GM19351 (cell line): ENCODE measurements around the gene MRPS31.
A peak's percentile ranks its signal among the peaks of the same experiment; 100 is the strongest.
"Not testable (repeated sequence)": the region's sequence is repeated elsewhere in the genome, so short reads cannot be mapped to it uniquely, and the experiment has no call there.

Source experiments
- ATAC-seq: cut with Tn5 transposase; IDR thresholded peaks from one replicate; pipeline ENCODE4 v1.9.1; 2021; ENCODE audit warnings: mild to moderate bottlenecking, moderate library complexity; ENCODE audit not compliant: unreplicated experiment

Gene MRPS31

DNA sequence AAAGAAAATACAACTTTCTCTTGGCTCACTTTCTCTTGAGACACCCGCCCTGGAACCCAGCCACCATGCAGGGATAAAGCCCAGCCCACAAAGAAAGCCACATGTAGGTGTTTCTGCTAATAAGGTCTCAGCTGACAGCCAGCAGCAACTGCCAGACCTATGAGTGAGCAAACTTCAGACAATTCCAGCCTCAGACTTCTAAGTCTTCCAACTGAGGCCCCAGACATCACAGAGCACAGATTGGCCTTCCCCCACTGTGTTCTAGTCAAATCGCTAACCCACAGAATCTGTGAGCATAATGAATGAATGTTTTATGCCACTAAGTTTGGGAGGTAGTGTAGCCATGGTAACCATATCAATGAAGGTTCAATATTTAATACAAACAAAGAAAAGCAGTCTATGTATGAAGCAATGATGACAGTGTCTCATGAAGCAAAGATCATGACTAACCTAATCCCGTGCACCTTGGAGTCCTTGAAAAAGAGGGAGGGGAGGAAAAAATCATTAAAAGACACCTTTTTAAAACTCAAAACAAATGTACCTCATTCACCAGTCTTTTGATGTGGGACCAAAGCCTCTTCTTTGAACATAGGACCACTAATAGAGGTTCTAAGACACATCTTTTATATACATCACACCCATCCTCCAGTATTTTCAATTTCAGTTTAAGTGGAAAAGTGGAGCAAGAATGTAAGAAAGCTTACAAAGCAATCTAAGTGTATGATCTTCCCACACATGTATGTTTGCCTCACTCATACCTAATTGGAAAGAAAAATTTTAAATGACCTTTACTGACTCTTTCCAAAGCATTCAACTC lies 6.2 kb downstream of the MRPS31 start:
- peak; percentile 71 for ATAC-seq

GRCh38 chr13:40762849-40763248 lies 8.1 kb downstream of the MRPS31 start:
- no peak for ATAC-seq

- ATAC-seq: no peak
These were observed 12.2 kb downstream of the MRPS31 start for GRCh38 chr13:40758811-40759210.

DNA sequence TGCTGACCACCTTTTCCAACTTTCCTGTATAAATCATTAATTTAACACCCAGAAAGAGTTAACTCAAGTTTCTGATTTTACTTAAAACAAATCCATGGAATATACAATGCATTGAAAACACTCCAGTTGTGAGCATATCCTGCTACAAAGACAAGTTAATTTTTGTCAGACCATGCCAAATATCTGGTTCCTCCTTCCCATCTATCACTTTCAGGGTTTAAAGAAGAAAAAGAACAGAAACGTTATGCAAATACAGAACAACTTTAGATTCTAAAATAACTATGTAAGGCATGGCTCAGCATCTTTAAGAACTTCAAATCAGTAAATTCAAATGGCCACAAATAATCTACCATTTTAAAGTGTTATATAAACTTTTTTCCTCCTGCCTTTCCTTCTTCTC lies 14.9 kb downstream of the MRPS31 start:
- ATAC-seq: peak; percentile 77

DNA sequence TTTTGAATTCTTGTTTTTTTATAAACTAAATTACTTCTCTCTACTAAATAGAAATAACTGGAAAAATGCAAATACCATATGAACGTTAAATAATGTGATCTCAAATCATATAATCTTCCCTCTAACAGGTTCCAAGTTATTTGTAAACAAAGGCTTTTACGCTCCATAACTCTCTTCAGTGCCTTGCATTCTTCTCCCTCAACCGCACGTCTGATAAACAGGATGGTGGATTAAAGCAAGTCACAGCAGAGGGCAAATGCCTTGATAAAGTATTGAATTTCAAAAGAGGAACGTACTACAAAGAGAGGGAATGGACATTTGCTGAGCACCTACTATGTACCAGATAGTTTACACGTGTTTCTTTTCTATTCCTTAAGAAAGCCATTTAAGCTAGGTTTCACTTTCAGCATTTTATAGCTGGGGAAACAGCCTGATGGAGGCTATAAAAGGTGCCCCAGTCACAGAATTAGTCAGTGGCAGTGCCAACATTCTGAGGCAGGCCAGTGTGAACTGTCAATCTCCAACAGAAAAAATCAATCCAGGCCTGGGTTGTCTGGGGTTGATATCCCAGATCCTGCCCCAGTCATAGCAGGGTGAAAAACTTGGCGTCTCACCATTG lies 15.8 kb downstream of the MRPS31 start:
- no peak for ATAC-seq

DNA sequence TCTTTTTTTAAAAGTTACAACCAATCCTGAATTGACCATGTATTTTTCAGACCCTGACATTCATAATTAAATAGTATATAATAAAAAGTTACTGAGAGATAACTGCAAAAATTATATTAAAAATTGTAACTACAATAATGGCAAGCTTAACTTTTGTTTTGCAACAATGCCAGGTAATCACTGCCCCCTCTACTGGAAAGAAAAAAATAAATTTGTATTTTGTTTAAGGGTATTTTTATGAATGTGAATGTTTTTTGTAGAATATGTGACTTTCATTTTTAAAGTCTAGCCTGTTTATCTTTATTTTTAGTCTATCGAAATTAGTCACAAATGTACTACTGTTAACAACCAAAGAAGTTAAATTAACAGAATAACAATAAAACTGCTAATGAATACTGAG lies 21.7 kb downstream of the MRPS31 start:
- no peak for ATAC-seq

DNA sequence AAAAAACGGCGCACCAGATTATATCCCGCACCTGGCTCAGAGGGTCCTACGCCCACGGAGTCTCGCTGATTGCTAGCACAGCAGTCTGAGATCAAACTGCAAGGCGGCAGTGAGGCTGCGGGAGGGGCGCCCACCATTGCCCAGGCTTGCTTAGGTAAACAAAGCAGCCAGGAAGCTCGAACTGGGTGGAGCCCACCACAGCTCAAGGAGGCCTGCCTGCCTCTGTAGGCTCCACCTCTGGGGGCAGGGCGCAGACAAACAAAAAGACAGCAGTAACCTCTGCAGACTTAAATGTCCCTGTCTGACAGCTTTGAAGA lies 35.8 kb downstream of the MRPS31 start:
- ATAC-seq: not testable (repeated sequence)

DNA sequence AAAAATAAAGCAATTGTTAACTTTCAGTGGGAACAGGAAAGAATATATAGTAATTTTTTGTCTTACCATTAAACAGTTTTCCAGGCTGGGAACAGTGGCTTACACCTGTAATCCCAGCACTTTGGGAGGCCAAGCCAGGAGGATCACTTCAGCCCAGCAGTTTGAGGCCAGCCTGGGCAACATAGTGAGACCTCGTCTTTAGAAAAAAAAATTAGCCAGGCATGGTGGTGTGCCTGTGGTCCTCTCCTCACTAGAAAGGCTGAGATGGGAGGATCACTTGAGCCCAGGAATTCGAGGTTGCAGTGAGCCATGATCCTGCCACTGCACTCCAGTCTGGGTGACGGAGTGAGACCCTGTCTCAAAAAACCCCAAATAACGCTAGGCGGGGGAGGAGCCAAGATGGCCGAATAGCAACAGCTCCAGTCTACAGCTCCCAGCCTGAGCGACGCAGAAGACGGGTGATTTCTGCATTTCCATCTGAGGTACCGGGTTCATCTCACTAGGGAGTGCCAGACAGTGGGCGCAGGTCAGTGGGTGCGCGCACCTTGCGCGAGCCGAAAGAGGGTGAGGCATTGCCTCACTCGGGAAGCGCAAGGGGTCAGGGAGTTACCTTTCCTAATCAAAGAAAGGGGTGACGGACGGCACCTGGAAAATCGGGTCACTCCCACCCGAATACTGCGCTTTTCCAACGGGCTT lies 36.3 kb downstream of the MRPS31 start:
- ATAC-seq: not testable (repeated sequence)

DNA sequence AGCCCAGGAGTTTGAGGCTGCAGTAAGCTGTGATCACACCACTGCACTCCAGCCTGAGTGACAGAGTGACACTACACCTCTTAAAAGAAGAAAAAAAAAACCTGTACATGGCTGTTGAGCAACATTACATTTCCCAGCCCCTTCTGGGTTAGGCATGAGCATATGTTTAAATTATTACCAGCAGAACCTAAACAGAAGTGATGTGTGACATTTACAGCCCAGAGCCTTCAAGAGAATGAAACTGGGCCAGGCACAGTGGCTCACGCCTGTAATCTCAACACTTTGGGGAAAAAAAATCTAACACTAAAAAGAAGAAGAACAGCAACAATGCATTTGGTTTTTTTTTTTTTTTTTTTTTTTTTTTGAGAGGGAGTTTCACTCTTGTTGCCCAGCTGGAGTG lies 38.3 kb downstream of the MRPS31 start:
- ATAC-seq: no peak

- no peak for ATAC-seq
These were observed 42.4 kb downstream of the MRPS31 start for GRCh38 chr13:40728595-40728994.

- not testable (repeated sequence) for ATAC-seq
These were observed 56.6 kb downstream of the MRPS31 start for GRCh38 chr13:40714433-40714832.

DNA sequence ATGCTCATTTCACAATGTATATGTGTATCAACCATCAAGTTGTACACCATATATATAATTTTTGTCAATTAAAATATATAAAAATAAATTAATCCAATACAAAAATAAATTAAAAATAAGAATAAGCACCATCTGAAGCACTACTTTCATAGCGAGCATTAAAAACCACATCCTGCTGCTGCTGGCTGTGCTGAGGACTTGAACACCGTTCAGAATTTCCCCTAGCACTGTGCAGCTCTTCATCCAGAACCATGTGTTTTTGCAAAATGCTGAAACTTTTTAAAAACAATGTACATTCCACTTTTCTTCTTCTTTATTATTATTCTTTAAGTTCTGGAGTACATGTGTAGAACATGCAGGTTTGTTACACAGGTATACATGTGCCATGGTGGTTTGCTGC lies 64.6 kb downstream of the MRPS31 start:
- ATAC-seq: no peak

DNA sequence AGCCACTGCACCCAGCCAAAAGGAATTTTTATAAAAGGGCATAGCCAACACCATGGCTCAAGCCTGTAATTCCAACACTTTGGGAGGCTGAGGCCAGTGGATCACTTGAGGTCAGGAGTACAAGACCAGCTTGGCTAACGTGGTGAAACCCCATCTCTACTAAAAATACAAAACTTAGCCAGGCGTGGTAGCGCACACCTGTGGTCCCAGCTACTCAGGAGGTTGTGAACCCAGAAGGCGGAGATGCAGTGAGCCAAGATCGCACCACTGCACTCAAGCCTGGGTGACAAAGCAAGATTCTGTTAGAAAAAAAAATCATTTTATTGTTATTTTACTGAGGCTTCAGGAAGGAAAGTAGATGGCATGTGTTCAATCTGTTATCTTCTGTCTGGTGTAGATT lies 73.3 kb downstream of the MRPS31 start:
- peak; percentile 78 for ATAC-seq

DNA sequence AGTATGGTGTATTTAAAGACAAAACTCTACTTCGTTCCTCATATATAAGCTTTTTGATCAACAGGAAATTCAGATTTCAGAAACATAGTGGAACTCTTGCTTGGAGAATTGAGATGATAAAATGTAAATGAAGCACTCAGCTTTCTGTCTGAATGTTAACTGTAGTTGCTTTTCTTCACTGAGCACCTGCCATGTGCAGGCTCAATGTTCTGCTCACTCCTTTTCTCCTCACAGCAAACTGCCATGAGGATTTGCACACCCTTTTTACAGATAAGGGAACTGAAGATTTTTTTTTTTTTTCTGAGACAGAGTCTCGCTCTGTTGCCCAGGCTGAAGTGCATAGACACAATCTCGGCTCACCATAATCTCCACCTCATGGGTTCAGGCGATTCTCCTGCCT lies 76.6 kb downstream of the MRPS31 start:
- no peak for ATAC-seq

GRCh38 chr13:40692946-40693345 lies 78.0 kb downstream of the MRPS31 start:
- no peak for ATAC-seq

- no peak for ATAC-seq
These were observed 82.2 kb downstream of the MRPS31 start for GRCh38 chr13:40688781-40689180.

DNA sequence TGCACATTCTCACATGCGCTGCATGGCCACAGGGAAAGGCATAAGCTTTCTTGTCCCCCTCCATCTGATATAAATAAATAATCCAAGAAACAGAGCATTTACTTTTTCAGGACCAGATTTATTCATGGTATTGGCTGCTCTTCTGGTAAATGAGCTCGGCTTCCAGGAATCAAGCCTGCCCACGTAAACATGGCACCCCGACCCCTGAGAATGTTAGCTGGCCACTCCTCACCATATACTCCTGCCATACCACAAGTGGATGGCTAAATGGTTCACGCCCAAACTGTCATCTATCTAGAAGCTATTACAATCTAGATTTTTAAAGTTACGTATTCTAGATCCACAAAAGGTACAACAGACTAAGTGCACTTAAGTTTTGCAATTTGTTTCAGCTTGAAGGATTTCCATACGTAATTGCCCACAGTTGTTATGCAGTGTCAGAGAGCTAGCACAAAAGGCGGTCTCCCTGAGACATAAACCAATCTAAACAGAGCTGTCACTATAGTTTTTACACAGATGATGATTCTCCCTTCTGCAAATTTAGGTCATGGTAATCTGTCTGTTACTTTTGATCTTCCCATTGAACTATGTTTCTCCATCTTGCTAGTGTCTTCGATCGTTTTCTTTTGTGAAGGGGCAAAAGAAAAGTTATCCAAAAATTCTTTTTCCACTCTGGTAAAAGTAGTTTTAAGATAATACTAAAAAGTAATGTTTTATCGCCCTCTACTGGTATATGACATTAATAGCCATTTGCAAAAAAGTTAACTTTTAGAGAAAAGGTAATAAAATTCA lies 88.3 kb downstream of the MRPS31 start:
- no peak for ATAC-seq

DNA sequence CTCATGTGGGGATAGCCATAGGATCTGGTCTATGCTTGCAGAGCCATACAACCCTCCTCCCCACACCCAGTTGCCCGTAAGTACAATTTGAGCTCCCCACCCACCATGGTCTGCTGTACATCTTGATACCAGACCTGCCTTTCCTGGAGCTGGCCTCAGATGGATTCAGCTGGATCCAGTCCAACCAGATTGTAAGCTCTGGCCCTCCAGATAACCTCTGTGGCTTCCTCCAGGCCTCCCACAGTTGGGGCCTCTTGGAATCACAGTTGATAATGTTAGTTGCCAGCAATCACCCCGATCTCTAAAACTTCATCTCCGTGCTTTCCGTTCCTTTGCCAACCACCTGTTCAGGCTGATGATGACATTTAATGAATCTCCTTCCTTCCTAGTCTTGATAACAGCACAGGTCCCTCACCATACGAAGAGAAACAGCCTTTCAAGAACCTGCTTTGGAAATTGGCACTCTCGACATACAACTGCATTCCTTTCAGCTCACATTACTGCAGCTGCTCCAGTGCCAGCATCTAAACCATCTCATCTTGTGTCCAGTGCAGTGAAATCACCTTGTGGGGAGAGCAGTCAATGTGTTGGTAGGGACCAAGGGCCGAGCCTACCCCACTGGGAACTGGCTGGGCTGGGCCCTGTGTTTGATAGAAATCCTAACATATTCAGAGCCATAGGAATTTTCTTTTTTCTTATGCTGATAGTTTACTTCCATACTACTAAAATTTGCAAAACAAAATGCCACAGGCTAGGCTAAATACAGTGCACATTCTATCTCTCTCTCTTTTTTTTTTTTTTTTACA lies 89.4 kb downstream of the MRPS31 start:
- no peak for ATAC-seq

DNA sequence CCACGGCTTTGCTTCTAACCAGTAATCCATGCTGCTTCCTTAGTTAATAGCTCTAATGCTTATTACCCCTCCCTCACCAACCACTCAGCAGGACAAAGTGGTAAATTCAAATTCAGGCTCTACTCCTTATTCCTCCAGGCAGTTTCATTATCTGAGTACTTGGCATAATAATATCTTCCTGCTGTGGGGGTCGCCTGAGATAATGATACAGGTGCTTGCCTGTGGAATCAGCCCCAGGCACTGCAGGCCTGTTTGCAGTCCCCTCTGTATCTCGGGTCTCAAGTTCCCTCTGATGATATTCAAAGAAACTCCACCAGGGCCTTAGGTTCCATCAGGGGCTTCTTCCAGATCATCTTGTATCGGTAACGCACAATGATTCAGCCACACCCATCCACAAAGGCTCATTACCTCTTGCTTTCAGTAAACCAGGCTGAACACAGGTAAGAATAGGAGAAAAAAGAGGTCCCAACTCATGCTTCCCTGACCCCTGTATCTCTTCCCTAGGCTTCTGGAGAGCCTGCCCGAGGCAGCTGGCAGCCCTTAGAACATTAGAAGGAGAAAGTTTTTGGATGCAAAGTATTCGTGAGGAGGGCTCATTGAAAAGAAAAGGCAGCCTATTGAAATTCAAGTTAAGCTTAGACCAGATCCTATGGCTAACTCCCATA lies 90.2 kb downstream of the MRPS31 start:
- ATAC-seq: no peak

- no peak for ATAC-seq
These were observed 91.5 kb downstream of the MRPS31 start for GRCh38 chr13:40679480-40679985.
